Stimulated activated naive CD8-positive, alpha-beta T cell treated with anti-CD3 and anti-CD28 coated beads, Interleukin-15, amount 100 ng/mL, for 72 hours (primary cell): Measurements from ENCODE around the gene CTCF.

Experiments used
- ATAC-seq: fragments of 150-1000 bp; cut with Tn5 transposase; 2 replicates; pipeline ENCODE4 v1.10.0; 2021; ENCODE audit warnings: mild to moderate bottlenecking, moderate library complexity
- DNase-seq, 2 donors: peaks; one replicate each; pipeline ENCODE4 v3.0.0; 2021 to 2022
- H3K27ac Mint-ChIP-seq, 2 donors: one replicate each; pipeline ENCODE4 v1.8.0; 2022; ENCODE audit warnings: mild to moderate bottlenecking in 2 of 2, mixed read lengths in 2 of 2, moderate library complexity in 2 of 2
- H3K27me3 Mint-ChIP-seq: one replicate; pipeline ENCODE4 v1.8.0; 2022; ENCODE audit warnings: mixed read lengths
- H3K4me1 Mint-ChIP-seq: one replicate; pipeline ENCODE4 v1.8.0; 2022; ENCODE audit warnings: mild to moderate bottlenecking, mixed read lengths
- H3K4me3 Mint-ChIP-seq, 2 donors: one replicate each; pipeline ENCODE4 v1.8.0; 2022; ENCODE audit warnings: mild to moderate bottlenecking in 2 of 2, mixed read lengths in 2 of 2, moderate library complexity in 1 of 2
- H3K9me3 Mint-ChIP-seq, 2 donors: one replicate each; pipeline ENCODE4 v1.8.0; 2022; ENCODE audit warnings: mixed read lengths in 2 of 2

CTCF gene

GRCh38 chr16:67676939-67677338 is 114.6 kb downstream of the CTCF start:
- Mint-ChIP-seq H3K27me3 (no peaks in the 10 kb centered on the region), H3K27ac (no peak overlapping the region), H3K9me3 (no peaks in the 10 kb centered on the region), H3K4me3 (no peak overlapping the region), H3K4me1 (peaks cover 12% of the 10 kb centered on the region)
- DNase-seq, result no peak
- no peak for ATAC-seq

- no peak for ATAC-seq
- DNase-seq, result no peak
- Mint-ChIP-seq H3K4me1 (peaks cover 12% of the 10 kb centered on the region), H3K9me3 (no peaks in the 10 kb centered on the region), H3K4me3 (no peak overlapping the region), H3K27me3 (no peaks in the 10 kb centered on the region), H3K27ac (no peak overlapping the region)
Observed at GRCh38 chr16:67677712-67678111, 115.4 kb downstream of the CTCF start.

GRCh38 chr16:67678354-67679023 is 116.2 kb downstream of the CTCF start:
- Mint-ChIP-seq H3K4me1 (peaks cover 12% of the 10 kb centered on the region), H3K9me3 (no peaks in the 10 kb centered on the region), H3K4me3 (no peak overlapping the region), H3K27me3 (no peaks in the 10 kb centered on the region), H3K27ac (no peak overlapping the region)
- DNase-seq, result no peak
- ATAC-seq, result no peak

- Mint-ChIP-seq H3K9me3 (no peaks in the 10 kb centered on the region), H3K27ac (peak overlapping the region in 1 of 2 donors; percentile 21), H3K4me1 (no peaks in the 10 kb centered on the region), H3K4me3 (no peak overlapping the region), H3K27me3 (no peaks in the 10 kb centered on the region)
- no peak for DNase-seq
- ATAC-seq, result no peak
Observed at GRCh38 chr16:67679935-67680897, 117.9 kb downstream of the CTCF start.

- no peaks in the 10 kb centered on the region for H3K4me1 Mint-ChIP-seq
- H3K27me3 Mint-ChIP-seq, result no peaks in the 10 kb centered on the region
- H3K9me3 Mint-ChIP-seq, result no peaks in the 10 kb centered on the region
- ATAC-seq (no peak), DNase-seq (no peak)
- H3K27ac Mint-ChIP-seq, result no peak overlapping the region
- H3K4me3 Mint-ChIP-seq, result no peak overlapping the region
Observed at GRCh38 chr16:67683767-67684166, 121.4 kb downstream of the CTCF start.

DNA sequence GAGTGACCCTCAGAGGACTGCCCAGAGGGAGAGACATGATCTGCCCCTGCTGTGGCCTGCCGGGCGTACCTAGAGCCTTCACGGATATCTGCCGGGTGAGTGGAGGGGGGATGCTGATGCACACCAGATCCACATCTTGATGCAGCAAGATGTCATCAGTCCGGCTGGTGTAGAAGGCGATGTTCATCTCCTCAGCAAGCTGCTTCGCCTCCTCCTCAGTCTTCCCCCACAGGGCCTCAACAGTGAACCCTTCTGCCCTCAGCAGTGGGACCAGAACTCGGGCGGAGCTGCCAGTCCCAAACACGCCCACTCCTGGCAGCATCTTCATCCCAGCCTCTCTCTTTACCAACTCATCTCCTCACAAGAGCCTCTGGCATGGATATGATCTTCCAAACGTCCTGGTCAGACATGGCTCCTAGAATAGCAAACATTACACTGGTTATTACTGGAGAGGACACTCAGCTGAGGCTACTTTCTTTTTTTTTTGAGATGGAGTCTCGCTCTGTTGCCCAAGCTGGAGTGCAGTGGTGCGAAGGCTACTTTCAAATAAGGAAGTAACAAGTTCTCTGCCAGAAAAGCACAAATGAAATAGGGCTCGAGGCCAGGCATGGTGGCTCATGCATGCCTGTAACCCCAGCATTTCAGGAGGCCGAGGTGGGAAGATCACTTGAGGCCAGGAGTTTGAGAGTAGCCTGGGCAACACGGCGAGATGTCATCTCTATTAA is 123.2 kb downstream of the CTCF start:
- DNase-seq (no peak), ATAC-seq (no peak)
- no peaks in the 10 kb centered on the region for H3K4me1 Mint-ChIP-seq
- H3K27me3 Mint-ChIP-seq, result no peaks in the 10 kb centered on the region
- H3K4me3 Mint-ChIP-seq, result no peak overlapping the region
- H3K9me3 Mint-ChIP-seq, result no peaks in the 10 kb centered on the region
- H3K27ac Mint-ChIP-seq, result peak overlapping the region in 1 of 2 donors; percentile 63
